Trophoblast cell (in vitro differentiated cells and primary cell): ENCODE measurements around the gene SCN5A.
A peak's percentile ranks its signal among the peaks of the same experiment; 100 is the strongest.

Experiments
- DNase-seq, 2 donors: peaks; one replicate each; pipeline ENCODE4 v3.0.0-alpha.2; 2016
- H2AFZ ChIP-seq: 2 replicates; pipeline ENCODE4 v1.6.1; 2013; ENCODE audit warnings: low read length, moderate library complexity, mild to moderate bottlenecking; ENCODE audit not compliant: insufficient read depth, poor library complexity
- H2AK5ac ChIP-seq: 2 replicates; pipeline ENCODE4 v1.6.1; 2013; ENCODE audit warnings: mild to moderate bottlenecking, low read length
- H2BK120ac ChIP-seq: 2 replicates; pipeline ENCODE4 v1.6.1; 2013; ENCODE audit warnings: low read length, mild to moderate bottlenecking, moderate library complexity; ENCODE audit not compliant: insufficient read depth, poor library complexity
- H2BK12ac ChIP-seq: 2 replicates; pipeline ENCODE4 v1.6.1; 2013; ENCODE audit warnings: mild to moderate bottlenecking, low read length, moderate library complexity
- H2BK5ac ChIP-seq: 2 replicates; pipeline ENCODE4 v1.6.1; 2013; ENCODE audit warnings: low read length, low read depth, moderate library complexity, mild to moderate bottlenecking; ENCODE audit not compliant: poor library complexity
- H3K14ac ChIP-seq: 2 replicates; pipeline ENCODE4 v1.6.1; 2013; ENCODE audit warnings: mild to moderate bottlenecking, low read length
- H3K18ac ChIP-seq: 2 replicates; pipeline ENCODE4 v1.6.1; 2013; ENCODE audit warnings: mild to moderate bottlenecking, low read length
- H3K23ac ChIP-seq: 2 replicates; pipeline ENCODE4 v1.6.1; 2013; ENCODE audit warnings: low read length
- H3K27ac ChIP-seq: 2 replicates; pipeline ENCODE4 v1.5.1; 2013; ENCODE audit warnings: low read depth, mild to moderate bottlenecking, inconsistent platforms, low read length, moderate library complexity
- H3K27me3 ChIP-seq: 2 replicates; pipeline ENCODE4 v1.6.1; 2013; ENCODE audit warnings: inconsistent platforms, mild to moderate bottlenecking, low read length, moderate library complexity; ENCODE audit not compliant: insufficient read depth
- H3K36me3 ChIP-seq, 2 experiments: 1 replicate in 1 of 2; 2 replicates in 1 of 2; pipeline ENCODE4 v1.6.1; 2013; ENCODE audit warnings: low read length in 2 of 2, mild to moderate bottlenecking in 2 of 2, moderate library complexity in 1 of 2; ENCODE audit not compliant: insufficient read depth in 2 of 2, control insufficient read depth in 1 of 2
- H3K4ac ChIP-seq: 2 replicates; pipeline ENCODE4 v1.6.1; 2013; ENCODE audit warnings: low read depth, mild to moderate bottlenecking, low read length, moderate library complexity
- H3K4me1 ChIP-seq, 2 experiments: 1 replicate in 1 of 2; 2 replicates in 1 of 2; pipeline ENCODE4 v1.6.1; 2013; ENCODE audit warnings: low read length in 2 of 2, mild to moderate bottlenecking in 2 of 2, moderate library complexity in 1 of 2; ENCODE audit not compliant: insufficient read depth in 2 of 2, control insufficient read depth in 1 of 2
- H3K4me2 ChIP-seq: 2 replicates; pipeline ENCODE4 v1.6.1; 2013; ENCODE audit warnings: inconsistent platforms, mild to moderate bottlenecking, low read length, moderate library complexity
- H3K4me3 ChIP-seq: 2 replicates; pipeline ENCODE4 v1.5.1; 2013; ENCODE audit warnings: mild to moderate bottlenecking, low read depth, low read length, inconsistent platforms
- H3K79me1 ChIP-seq: one replicate; pipeline ENCODE4 v1.6.1; 2013; ENCODE audit warnings: low read length
- H3K79me2 ChIP-seq: 2 replicates; pipeline ENCODE4 v1.6.1; 2013; ENCODE audit warnings: low read length, mild to moderate bottlenecking; ENCODE audit not compliant: control insufficient read depth, insufficient read depth, poor library complexity
- H3K9ac ChIP-seq: 2 replicates; pipeline ENCODE4 v1.6.1; 2013; ENCODE audit warnings: mild to moderate bottlenecking, low read length
- H3K9me3 ChIP-seq: 2 replicates; pipeline ENCODE4 v1.6.1; 2013; ENCODE audit warnings: low read depth, mild to moderate bottlenecking, control low read depth, inconsistent platforms, low read length; ENCODE audit not compliant: insufficient read depth
- H4K12ac ChIP-seq: 2 replicates; pipeline ENCODE4 v1.6.1; 2013; ENCODE audit warnings: low read depth, mild to moderate bottlenecking, low read length, moderate library complexity
- H4K8ac ChIP-seq: 2 replicates; pipeline ENCODE4 v1.6.1; 2013; ENCODE audit warnings: low read depth, mild to moderate bottlenecking, low read length, moderate library complexity
- H4K91ac ChIP-seq: one replicate; pipeline ENCODE4 v1.6.1; 2013; ENCODE audit warnings: low read depth, mild to moderate bottlenecking, low read length, moderate library complexity
- WGBS: extraction: QIAGEN DNeasy Blood & Tissue Kit; methylation state at CpG from one replicate; pipeline ENCODE4 v1.1.7; 2013; ENCODE audit warnings: missing lambda C conversion rate; ENCODE audit not compliant: insufficient read length, insufficient coverage; ENCODE audit errors: extremely low coverage; 5-methylcytosine and 5-hydroxymethylcytosine counted together

The SCN5A gene

GRCh38 chr3:38627956-38628355 lies 21.5 kb downstream of the SCN5A start:
- Histone ChIP-seq H3K9me3 (no peaks in the 10 kb centered on the region), H4K8ac (no peak overlapping the region), H2AK5ac (no peak overlapping the region), H3K4me1 (no peaks in the 10 kb centered on the region), H3K14ac (no peak overlapping the region), H3K79me2 (no peaks in the 10 kb centered on the region), H3K18ac (no peak overlapping the region), H2BK12ac (no peak overlapping the region), H4K91ac (no peak overlapping the region), H3K36me3 (no peaks in the 10 kb centered on the region), H2AFZ (no peak overlapping the region), H2BK5ac (no peak overlapping the region), H3K4ac (no peak overlapping the region), H4K12ac (no peak overlapping the region), H3K27me3 (no peaks in the 10 kb centered on the region), H3K4me3 (no peak overlapping the region), H3K4me2 (no peak overlapping the region), H3K9ac (no peak overlapping the region), H3K79me1 (no peaks in the 10 kb centered on the region), H3K27ac (no peak overlapping the region), H2BK120ac (no peak overlapping the region), H3K23ac (no peak overlapping the region)
- peak in 1 of 2 donors; percentile 16 for DNase-seq
- WGBS: no CpG with 5 or more reads among the region's 4 CpGs

GRCh38 chr3:38626171-38626570 lies 23.3 kb downstream of the SCN5A start:
- Histone ChIP-seq H2AFZ (no peak overlapping the region), H3K4ac (no peak overlapping the region), H3K23ac (no peak overlapping the region), H3K27ac (no peak overlapping the region), H3K79me2 (no peaks in the 10 kb centered on the region), H3K36me3 (no peaks in the 10 kb centered on the region), H3K14ac (no peak overlapping the region), H4K91ac (no peak overlapping the region), H3K18ac (no peak overlapping the region), H3K9ac (no peak overlapping the region), H3K4me2 (no peak overlapping the region), H3K27me3 (no peaks in the 10 kb centered on the region), H3K4me3 (no peak overlapping the region), H3K9me3 (peaks cover 3% of the 10 kb centered on the region), H2BK5ac (no peak overlapping the region), H3K79me1 (no peaks in the 10 kb centered on the region), H2BK12ac (no peak overlapping the region), H3K4me1 (no peaks in the 10 kb centered on the region), H2BK120ac (no peak overlapping the region), H4K12ac (no peak overlapping the region), H4K8ac (no peak overlapping the region), H2AK5ac (no peak overlapping the region)
- peak; percentile 80 to 85 for DNase-seq
- WGBS: no CpG with 5 or more reads among the region's 5 CpGs

GRCh38 chr3:38623539-38623938 lies 25.9 kb downstream of the SCN5A start:
- Histone ChIP-seq H3K18ac (no peak overlapping the region), H3K4ac (no peak overlapping the region), H3K27me3 (no peaks in the 10 kb centered on the region), H3K4me2 (no peak overlapping the region), H2BK12ac (no peak overlapping the region), H3K14ac (no peak overlapping the region), H3K9me3 (peaks cover 3% of the 10 kb centered on the region), H3K79me1 (no peaks in the 10 kb centered on the region), H2AK5ac (no peak overlapping the region), H2AFZ (no peak overlapping the region), H2BK120ac (no peak overlapping the region), H3K79me2 (no peaks in the 10 kb centered on the region), H4K12ac (no peak overlapping the region), H3K36me3 (no peaks in the 10 kb centered on the region), H4K91ac (no peak overlapping the region), H3K27ac (no peak overlapping the region), H3K9ac (no peak overlapping the region), H4K8ac (no peak overlapping the region), H3K4me3 (no peak overlapping the region), H2BK5ac (no peak overlapping the region), H3K23ac (no peak overlapping the region), H3K4me1 (no peaks in the 10 kb centered on the region)
- peak; percentile 42 to 47 for DNase-seq
- no CpG with 5 or more reads among the region's 10 CpGs for WGBS

- Histone ChIP-seq H2AFZ (no peak overlapping the region), H3K9ac (no peak overlapping the region), H3K14ac (no peak overlapping the region), H3K27me3 (no peaks in the 10 kb centered on the region), H3K79me1 (no peaks in the 10 kb centered on the region), H3K4ac (no peak overlapping the region), H4K91ac (no peak overlapping the region), H4K8ac (no peak overlapping the region), H3K27ac (no peak overlapping the region), H3K4me2 (no peak overlapping the region), H3K36me3 (no peaks in the 10 kb centered on the region), H3K23ac (no peak overlapping the region), H3K4me1 (no peaks in the 10 kb centered on the region), H2BK120ac (no peak overlapping the region), H2BK5ac (no peak overlapping the region), H3K18ac (no peak overlapping the region), H4K12ac (no peak overlapping the region), H2AK5ac (no peak overlapping the region), H2BK12ac (no peak overlapping the region), H3K4me3 (no peak overlapping the region), H3K9me3 (peaks cover 3% of the 10 kb centered on the region), H3K79me2 (no peaks in the 10 kb centered on the region)
- DNase-seq: no peak
- no CpG with 5 or more reads among the region's 10 CpGs for WGBS
Measured at GRCh38 chr3:38622336-38622735, 27.2 kb downstream of the SCN5A start.
